Choroid plexus epithelial cell (primary cell): ENCODE results near the gene SRRM4.

Source experiments
- DNase-seq: peaks from one replicate; pipeline ENCODE4 v3.0.0-alpha.2; 2010; ENCODE audit warnings: low read depth
- H3K4me3 ChIP-seq: 2 replicates; pipeline ENCODE4 v1.5.1; 2011; ENCODE audit warnings: low read depth, mild to moderate bottlenecking, control low read depth, low read length, moderate library complexity
- TF ChIP-seq, protein P1 (sequence below): conservative IDR thresholded peaks from 2 replicates; pipeline ENCODE4 v1.5.1; 2011; ENCODE audit warnings: low read depth, mild to moderate bottlenecking, control low read depth, inconsistent platforms, low read length, moderate library complexity

Gene SRRM4

DNA sequence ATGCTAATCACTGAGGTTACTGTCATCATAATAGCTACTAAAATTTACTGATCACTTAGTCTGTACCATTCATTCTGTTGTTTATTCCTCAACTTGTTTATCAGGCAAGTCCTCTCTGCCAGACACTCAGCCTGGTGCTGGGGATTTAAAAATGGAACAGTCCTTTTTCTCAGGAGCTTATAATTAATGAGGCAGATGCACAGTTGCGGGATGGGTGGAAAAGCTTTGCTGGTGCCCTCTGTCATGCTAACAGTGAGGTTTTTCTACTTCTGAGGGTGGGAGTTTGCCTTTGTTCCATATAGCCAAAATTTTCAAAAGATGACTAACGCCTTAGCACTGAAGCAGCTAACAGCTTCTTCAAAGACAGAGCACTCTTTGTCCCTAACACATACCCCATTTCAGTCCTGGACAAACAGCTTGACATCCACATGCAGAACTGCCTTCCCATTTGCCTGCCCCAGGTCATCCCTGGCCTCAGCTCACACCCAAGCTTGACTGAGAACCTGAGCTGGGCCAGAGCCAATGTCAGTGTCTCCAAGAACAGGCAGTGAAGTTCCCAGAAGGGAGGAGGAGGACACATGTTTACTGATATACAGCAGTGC lies 166.6 kb downstream of the SRRM4 start:
- no peak overlapping the region for H3K4me3 ChIP-seq
- TF ChIP-seq, protein P1, sequence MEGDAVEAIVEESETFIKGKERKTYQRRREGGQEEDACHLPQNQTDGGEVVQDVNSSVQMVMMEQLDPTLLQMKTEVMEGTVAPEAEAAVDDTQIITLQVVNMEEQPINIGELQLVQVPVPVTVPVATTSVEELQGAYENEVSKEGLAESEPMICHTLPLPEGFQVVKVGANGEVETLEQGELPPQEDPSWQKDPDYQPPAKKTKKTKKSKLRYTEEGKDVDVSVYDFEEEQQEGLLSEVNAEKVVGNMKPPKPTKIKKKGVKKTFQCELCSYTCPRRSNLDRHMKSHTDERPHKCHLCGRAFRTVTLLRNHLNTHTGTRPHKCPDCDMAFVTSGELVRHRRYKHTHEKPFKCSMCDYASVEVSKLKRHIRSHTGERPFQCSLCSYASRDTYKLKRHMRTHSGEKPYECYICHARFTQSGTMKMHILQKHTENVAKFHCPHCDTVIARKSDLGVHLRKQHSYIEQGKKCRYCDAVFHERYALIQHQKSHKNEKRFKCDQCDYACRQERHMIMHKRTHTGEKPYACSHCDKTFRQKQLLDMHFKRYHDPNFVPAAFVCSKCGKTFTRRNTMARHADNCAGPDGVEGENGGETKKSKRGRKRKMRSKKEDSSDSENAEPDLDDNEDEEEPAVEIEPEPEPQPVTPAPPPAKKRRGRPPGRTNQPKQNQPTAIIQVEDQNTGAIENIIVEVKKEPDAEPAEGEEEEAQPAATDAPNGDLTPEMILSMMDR, result no peak
- DNase-seq, result no peak

DNA sequence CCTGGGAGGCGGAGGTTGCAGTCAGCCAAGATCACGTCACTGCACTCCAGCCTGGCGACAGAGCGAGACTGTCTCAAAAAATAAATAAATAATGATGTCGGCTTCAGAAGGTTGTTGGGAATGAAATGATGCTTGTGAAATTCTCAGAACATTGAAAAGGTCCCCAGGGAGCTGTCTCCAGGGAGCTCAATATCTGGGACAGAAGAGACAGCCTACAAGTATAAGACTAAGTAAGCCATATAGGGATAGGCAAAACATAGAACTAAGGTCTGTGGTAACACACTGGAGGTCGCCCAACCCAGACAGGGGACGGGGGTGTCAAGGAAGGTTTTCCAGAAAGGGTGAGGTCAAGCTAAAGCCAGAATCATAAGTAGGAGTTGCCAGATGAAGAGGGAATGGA lies 167.9 kb downstream of the SRRM4 start:
- TF ChIP-seq, protein P1, result no peak
- no peak for DNase-seq
- H3K4me3 ChIP-seq, result no peak overlapping the region

DNA sequence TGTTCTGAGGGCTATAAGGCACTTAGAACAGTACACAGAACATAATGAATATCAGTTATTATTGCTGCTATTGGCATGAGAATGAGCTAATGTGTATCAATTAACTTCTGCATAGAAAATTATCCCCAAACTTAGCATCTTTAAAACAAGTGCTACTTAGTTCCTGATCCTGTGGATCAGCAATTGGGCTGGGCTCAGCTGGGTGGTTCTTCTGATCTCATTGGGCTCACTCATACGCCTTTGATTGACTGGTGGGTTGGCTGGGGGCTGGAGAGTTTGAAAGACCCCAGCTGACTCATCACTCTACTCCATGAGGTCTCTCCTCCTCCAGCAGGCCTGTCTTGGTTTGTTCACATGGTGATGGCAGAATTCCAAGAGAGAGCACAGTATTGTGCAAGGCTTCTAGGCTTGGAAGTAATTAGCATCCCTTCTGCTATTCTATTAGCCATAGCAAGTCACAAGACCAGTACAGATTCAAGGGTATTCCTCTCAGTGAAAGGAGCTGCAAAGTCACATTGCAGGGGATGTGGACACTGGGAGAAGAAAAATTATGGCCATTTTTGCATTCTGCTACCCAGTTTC lies 170.2 kb downstream of the SRRM4 start:
- TF ChIP-seq, protein P1, result no peak
- no peak overlapping the region for H3K4me3 ChIP-seq
- DNase-seq, result peak; percentile 4

DNA sequence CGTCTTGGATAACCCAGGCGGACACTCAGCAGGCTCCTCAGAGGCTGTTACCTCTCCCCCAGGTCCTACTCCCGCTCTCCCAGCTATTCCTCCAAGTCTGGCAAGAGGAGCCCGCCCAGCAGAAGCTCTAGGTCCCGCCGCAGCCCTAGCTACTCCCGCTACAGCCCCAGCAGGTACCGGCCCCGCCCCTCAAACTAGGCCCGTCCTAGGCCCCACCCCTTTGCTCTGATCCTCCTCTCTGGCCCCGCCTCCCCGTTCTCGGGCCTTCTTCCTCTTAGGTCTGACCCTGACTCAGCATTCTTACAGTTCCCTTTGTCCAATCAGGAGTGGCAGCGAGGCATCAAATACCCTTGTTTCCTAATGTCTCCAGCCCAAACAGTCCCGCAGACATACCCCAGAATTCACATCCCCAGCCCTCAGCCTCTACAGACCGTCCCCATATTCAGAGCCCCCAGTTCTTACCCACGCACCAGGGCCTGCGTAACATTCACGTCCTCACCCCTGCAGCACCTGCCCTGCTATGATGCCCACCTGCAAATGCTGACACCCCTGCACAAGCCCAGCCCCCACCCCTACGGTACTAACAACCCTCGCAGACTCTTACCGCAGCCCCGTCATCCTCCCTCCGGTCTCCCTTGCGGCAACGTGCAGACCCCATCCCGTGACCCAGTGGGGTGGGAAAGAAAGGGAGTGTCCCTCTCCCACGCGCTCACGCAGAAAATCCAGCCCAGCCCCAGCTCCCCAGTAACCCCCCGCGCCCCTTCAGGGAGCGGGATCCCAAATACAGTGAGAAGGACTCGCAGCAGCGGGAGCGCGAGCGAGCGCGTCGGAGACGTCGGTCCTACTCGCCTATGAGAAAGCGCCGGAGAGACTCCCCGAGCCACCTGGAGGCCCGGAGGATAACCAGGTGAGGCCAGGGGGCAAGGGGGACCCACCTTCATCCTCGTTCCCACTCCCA lies 172.4 kb downstream of the SRRM4 start:
- TF ChIP-seq, protein P1, result no peak
- peak; percentile 50 for DNase-seq
- peak overlapping the region; percentile 11 for H3K4me3 ChIP-seq

DNA sequence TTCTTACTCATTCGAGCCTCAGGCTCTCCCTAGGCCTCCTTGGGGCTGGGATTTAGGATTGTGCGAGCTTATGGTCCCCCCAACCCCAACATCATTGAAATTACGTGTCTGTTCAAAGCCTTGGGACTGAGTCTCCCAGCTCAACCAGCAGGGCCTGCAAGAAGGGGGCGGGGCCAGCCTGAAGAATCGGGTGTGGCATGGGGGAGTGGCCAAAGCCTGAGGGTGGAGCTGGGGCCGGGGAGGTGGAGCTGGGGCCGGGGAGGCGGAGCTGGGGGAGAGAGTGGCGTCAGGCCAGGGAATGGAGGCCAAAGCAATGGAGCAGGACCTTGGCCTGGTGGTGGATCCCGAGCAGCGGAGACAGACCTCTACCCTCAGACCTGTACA lies 173.1 kb downstream of the SRRM4 start:
- no peak overlapping the region for H3K4me3 ChIP-seq
- TF ChIP-seq, protein P1, result no peak
- peak; percentile 10 for DNase-seq

DNA sequence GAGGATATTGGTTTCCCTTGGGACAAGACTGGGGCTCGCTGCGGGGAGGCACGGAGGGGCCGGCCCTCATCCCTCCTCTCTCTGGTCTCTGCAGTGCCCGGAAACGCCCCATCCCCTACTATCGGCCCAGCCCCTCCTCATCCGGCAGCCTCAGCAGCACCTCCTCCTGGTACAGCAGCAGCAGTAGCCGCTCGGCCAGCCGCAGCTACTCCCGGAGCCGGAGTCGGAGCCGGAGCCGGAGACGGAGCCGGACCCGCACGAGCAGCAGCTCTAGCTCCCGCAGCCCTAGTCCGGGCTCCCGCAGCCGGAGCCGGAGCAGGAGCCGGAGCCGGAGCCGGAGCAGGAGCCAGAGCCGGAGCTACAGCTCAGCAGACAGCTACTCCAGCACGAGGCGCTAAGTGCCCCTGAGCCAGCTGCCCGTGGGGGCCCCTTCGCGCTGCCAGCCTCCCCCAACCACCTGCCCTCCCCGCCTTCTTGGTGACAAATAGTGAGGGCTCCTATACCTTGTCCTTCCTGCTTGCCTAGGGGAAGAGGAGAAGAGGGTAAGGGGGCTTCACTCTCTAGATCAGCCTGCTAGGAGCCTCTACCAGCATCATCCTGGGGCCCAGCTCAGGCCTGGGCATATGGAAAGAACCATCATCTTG lies 175.2 kb downstream of the SRRM4 start:
- DNase-seq, result no peak
- TF ChIP-seq, protein P1, result peak; percentile 3
- no peak overlapping the region for H3K4me3 ChIP-seq
